Sciatic nerve (tissue), 2 donors: ENCODE data around the gene GGA3. TPM values are rescaled to one million over a fixed set of nuclear protein-coding genes. Genes with fewer than 3 reads are reported as not detected.
"Not testable (repeated sequence)": the region's sequence is repeated elsewhere in the genome, so short reads cannot be mapped to it uniquely, and the experiment has no call there.

Source experiments
- ATAC-seq: fragments of 200-7000 bp; cut with Tn5 transposase; one replicate; pipeline ENCODE4 v1.9.1; 2020; ENCODE audit warnings: mild to moderate bottlenecking, moderate library complexity
- DNase-seq: peaks from one replicate; pipeline ENCODE4 v3.0.0-alpha.2; 2020; ENCODE audit warnings: low spot score
- intact Hi-C: fragments of 100-400 bp; cut with DNase I; formaldehyde crosslinking; loops from one replicate; pipeline ENCODE4 v1.14.2; 2022
- total RNA-seq: library from RNA; stranded (reverse); fragmentation: NEBNext Ultra II Directional; extraction: Animal tissue kit (Norgen Biotek cat#: 25700); gene quantifications from one replicate; pipeline ENCODE4 v1.2.1, GENCODE V29; 2021
- donor health status: DM: no; HTN: no; CAD: no.
- donor health status: DM: no; HTN: no; CAD: no.

The GGA3 gene
- 75.0 TPM for total RNA-seq

- intact Hi-C loops, result no loop called here
- peak; percentile 98 for DNase-seq
- peak; percentile 99 for ATAC-seq
Measured at GRCh38 chr17:75261336-75262111, at the start of gene GGA3, which contains the start of gene MRPS7. Gene GGA3 (minus strand): TSS chr17:75261606. CDS start chr17:75261587, 19 bp downstream. Gene MRPS7 (plus strand): TSS chr17:75261879. CDS start chr17:75261901, 22 bp downstream.

- no peak for DNase-seq
- ATAC-seq, result peak; percentile 58
- intact Hi-C loops, result no loop called here
Measured at GRCh38 chr17:75308732-75309629, 47.6 kb upstream of the GGA3 start.

- DNase-seq (no peak), ATAC-seq (no peak)
- intact Hi-C loops, result no loop called here
Measured at GRCh38 chr17:75307957-75308731, 46.7 kb upstream of the GGA3 start.

DNA sequence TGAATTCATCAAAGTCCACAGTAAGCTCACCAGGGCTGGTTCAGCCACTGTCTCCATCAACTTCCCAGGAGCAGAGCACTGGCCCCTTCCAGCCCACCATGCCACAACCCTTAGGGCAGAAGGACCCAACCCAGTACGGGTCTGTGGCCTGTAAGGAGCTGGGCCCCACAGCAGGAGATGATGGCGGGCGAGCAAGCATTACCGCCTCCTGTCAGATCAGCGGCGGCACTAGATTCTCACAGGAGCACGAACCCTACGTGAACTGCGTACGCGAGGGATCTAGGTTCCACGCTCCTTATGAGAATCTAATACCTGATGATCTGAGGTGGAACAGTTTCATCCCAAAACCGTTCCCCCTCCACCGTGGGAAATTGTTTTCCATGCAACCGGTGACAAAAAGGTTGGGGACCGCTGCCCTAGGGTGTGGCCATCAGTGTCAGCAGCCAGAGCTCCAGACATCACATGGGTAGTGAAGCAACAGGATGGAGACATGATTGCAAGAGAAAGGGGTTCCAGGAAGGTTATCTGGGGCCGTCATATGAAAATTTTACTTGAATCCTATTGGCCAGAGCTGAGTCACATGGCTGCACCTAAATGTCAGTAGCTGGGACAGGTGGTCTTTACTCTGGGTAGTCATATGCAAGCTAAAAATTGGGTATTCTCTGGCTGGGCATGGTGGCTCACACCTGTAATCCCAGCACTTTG lies 40.2 kb upstream of the GGA3 start:
- ATAC-seq (no peak), DNase-seq (no peak)
- intact Hi-C loops, result no loop called here

DNA sequence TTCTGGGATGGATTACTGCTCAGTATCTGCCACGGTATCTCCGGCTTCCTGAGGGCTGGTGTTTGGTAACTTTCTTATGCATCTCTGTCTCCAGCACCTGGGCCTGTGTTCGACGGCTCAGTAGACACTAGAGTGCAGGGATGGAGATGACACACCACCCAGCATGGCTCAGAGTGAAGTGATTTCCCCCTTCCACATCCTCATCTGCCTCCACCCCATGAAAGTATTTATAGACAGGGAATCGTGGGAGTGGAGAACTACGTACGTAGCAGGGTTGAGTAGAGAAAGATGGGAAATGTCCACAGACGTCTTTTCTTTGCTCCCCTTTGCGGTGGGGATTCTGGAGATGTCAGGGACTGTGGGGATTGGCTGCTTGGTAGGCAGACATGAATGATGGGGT lies 39.6 kb upstream of the GGA3 start:
- DNase-seq (no peak), ATAC-seq (no peak)
- intact Hi-C loops, result no loop called here

GRCh38 chr17:75300280-75300679 lies 38.9 kb upstream of the GGA3 start:
- DNase-seq (no peak), ATAC-seq (no peak)
- intact Hi-C loops, result no loop called here

DNA sequence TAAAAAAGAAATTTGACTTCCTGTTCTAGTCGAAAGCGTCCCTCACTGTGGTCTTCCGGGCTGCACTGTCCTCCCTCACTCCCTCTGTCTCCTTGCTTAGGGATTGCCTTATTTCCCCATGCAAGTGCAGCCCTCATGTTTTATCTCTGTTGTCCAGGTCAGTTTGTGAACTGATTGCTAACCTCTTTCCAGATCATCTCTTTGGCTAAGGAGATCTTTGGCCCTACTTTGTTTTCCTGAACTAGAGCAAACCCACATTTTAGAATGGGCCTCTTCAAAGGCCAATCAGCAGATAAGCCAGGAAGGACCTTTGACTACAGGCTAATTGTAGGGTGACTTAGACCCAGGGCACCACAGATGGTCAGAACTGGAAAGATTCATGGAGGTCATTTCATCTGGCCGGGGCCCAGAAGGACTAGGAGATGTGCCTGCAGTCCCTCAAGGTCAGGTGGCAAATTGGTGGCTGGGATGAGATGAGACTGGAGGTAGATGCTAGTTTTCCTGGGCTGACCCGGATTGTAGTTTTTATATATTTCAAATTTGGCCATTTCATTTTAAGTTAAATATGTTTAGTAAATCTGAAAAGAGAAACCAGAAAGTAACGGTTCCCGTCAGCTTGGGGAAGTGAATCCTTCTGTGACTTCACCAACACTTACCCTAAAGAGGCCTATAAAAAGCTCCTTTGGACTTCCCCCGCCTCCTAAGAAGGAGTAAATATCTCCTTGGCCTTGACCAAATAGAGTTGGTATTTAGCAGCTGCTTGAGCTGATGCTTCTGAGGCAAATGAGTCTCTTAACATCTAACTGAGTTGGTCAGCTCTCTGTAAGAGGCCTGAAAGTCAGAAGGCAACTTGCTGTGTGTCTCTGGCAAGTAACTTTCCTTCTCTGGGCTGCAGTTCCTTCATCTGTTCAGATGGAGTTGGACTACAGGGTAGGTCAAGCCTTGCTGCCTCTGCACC lies 34.1 kb upstream of the GGA3 start:
- intact Hi-C loops, result no loop called here
- peak; percentile 58 for ATAC-seq
- DNase-seq, result no peak

- intact Hi-C loops, ATAC-seq, DNase-seq: not testable (repeated sequence)
Measured at GRCh38 chr17:75292810-75293448, 31.5 kb upstream of the GGA3 start.

DNA sequence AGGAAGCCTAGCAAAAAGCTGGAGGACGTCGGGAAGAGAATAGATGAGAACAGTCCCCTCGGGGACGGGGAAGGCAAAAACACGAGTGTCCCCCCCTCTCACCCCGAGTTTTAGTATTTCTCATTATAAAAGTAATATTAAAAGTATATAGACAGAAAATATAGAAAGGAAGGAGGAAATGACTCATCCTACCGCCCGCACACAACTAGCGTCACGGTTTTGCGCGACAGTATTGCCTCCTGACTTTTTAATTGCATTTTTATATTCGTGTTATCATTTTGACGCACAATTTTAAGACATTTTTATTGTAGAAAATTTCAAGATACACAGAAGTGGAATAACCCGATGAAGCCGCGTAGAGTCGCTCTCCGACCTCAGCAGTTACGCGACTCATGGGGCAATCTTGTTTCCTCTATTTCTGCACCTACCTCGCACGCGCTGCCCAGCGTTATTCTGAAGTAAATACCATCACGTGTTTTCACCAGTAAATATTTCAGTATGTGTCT lies 28.5 kb upstream of the GGA3 start:
- intact Hi-C loops, result no loop called here
- no peak for DNase-seq

DNA sequence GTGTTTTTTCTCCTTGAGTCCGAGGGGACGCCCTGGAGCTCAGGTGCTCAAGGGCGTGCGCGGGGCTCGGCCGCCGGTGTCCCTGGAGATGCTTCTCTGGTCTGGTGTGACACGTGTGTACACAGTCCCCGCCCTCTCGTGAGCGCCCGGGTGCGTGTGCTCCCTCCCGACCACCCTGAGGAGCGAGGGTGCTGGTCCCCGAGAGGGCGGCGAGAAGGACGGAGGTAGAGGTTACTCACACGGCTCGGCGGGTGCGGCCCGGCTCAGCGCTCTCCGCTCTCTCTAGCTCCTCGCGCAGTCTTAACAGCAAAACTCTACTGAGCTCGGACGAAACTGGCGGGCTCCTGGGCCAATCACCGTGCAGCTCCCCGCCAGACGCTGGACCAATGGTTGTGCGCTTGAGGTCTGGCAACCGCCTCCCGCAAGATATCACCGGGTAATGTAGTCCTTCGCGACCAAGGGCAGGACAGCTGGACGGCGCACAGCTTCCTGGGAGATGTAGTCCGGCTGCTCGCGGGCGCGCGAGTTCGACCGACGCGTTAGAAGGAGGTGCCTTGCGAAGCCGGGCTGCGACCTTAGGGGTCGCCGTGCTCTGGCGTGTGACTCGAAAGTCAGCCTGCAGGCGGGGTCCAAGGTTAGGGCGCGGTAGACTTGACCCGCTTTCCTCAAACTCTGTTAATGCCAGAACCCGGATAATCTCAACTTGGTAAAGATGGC lies 27.9 kb upstream of the GGA3 start, which contains the start of gene SLC25A19:
TSS of gene SLC25A19 (minus strand) at position 319 of the 717 bp plus-strand sequence. CDS start 2,669 bp downstream, outside the sequence.
- intact Hi-C loops, result no loop called here
- peak; percentile 99 for ATAC-seq

More for the DNA sequence above, 28.5 kb upstream of the GGA3 start:
- ATAC-seq, result peak; percentile 63

DNA sequence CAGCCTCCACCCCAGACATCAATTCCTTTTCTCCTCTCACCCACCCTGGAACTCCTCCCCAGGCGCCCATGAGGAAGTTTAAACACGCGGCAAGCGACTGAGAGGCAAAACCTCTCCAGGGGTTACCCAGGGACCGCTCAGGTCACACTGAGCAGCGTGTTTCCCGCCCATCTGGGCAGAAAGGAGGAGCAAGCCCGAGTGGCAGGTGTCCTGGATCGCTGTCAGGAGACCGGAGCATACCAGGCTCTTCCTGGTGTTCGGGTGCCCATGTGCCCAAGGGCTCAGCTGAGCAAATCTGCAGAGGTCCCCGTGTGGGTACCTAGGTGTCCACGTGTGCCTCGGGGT lies 27.3 kb upstream of the GGA3 start:
- DNase-seq, result no peak
- intact Hi-C loops, result no loop called here
- peak; percentile 2 for ATAC-seq

More for the DNA sequence above, 27.9 kb upstream of the GGA3 start, which contains the start of gene SLC25A19:
- peak; percentile 97 for DNase-seq

- DNase-seq (no peak), ATAC-seq (no peak)
- intact Hi-C loops, result no loop called here
Measured at GRCh38 chr17:75288359-75288758, 27.0 kb upstream of the GGA3 start.

DNA sequence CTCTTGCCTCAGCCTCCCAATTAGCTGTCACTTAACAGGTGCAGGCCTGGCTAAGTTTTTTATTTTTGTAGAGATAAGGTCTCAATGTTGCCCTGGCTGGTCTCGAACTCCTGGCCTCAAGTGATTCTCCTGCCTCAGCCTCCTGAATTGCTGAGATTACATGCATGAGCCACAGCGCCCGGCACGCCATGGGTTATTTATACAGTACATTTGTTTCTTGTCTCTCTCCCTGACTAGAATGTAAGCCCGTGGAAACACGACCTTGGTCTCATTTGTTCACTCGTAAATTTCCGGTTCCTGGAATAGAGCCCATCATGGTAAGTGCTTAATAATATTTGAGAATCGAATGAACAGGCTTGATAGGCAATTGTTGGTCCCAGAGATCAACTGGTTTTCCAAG lies 25.8 kb upstream of the GGA3 start:
- DNase-seq (no peak), ATAC-seq (no peak)
- intact Hi-C loops, result no loop called here

DNA sequence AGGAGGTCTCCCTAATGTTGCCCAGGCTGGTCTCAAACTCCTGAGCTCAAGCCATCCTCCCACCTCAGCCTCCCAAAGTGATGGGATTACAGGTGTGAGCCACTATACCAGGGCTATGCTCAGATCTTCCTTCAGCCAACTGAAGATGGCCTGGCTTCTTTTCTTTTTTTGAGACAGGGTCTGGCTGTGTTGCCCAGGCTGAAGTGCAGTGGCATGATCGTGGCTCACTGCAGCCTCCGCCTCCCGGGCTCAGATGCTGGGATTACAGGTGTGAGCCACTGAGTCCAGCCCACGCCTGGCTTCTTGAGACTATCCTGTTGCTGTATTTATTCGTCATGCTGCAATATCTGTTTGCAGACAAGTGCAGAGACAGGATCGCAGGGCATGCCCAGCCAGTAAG lies 23.7 kb upstream of the GGA3 start:
- ATAC-seq (no peak), DNase-seq (no peak)
- intact Hi-C loops, result no loop called here

- DNase-seq, intact Hi-C loops, ATAC-seq: not testable (repeated sequence)
Measured at GRCh38 chr17:75280189-75280588, 18.8 kb upstream of the GGA3 start.

DNA sequence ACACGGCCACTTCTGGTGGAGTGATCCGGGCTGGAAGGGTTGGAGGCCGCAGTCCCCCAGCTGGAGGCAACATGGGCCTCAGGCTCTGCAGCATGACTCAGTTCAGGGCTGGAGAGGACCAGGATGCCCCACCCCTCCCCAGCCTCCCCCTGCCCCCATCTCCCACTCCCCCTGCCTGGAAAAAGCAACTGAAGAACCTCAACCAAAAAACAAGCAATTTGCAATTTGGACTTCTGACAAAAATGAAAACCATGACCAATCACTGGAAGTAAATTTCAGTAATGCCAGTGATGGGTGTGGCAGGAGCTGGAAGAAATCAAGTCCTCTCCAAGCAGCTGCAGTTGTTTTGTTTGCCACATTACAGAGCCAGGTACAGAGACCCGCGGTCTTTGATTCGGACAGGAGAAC lies 16.3 kb upstream of the GGA3 start:
- intact Hi-C loops, result no loop called here

More for the DNA sequence above, 16.3 kb upstream of the GGA3 start:
- DNase-seq, result no peak
- ATAC-seq, result no peak
